Lung microvascular endothelial cell (primary cell): ENCODE results near the gene ACTN4. TPM values are rescaled to one million over a fixed set of nuclear protein-coding genes. Genes with fewer than 3 reads are reported as not detected.
A peak's percentile ranks its signal among the peaks of the same experiment; 100 is the strongest.

Experiments
- DNase-seq, 2 donors: peaks; one replicate each; pipeline versions ENCODE4 v3.0.0 to v3.0.0-alpha.2; 2010; ENCODE audit warnings: low read depth in 2 of 2
- total RNA-seq: library from RNA; depleted of rRNA; stranded (reverse); fragments of >200 nt; gene quantifications from 2 replicates; pipeline ENCODE4 v1.2.1, GENCODE V29; 2014

ACTN4 gene
- total RNA-seq, 1 donor from 2014 or later, result 131 TPM

GRCh38 chr19:38635483-38636399 lies 11.7 kb upstream of the ACTN4 start:
- DNase-seq, result no peak

GRCh38 chr19:38638461-38638860 lies 9.0 kb upstream of the ACTN4 start:
- DNase-seq, result no peak

- DNase-seq, result no peak
Observed at GRCh38 chr19:38639679-38640078, 7.8 kb upstream of the ACTN4 start.

GRCh38 chr19:38640368-38640767 lies 7.1 kb upstream of the ACTN4 start:
- peak; percentile 54 to 83 for DNase-seq

- DNase-seq, result no peak
Observed at GRCh38 chr19:38642176-38642575, 5.3 kb upstream of the ACTN4 start.

GRCh38 chr19:38644719-38645118 lies 2.7 kb upstream of the ACTN4 start:
- no peak for DNase-seq

GRCh38 chr19:38647966-38648768 lies 718 bp downstream of the ACTN4 start:
- DNase-seq, result peak in 1 of 2 donors; percentile 26

- DNase-seq, result peak in 1 of 2 donors; percentile 31
Observed at GRCh38 chr19:38648769-38649304, 1.4 kb downstream of the ACTN4 start.

- peak in 1 of 2 donors; percentile 20 for DNase-seq
Observed at GRCh38 chr19:38649305-38650171, 2.1 kb downstream of the ACTN4 start.

GRCh38 chr19:38650172-38650775 lies 2.8 kb downstream of the ACTN4 start:
- peak in 1 of 2 donors; percentile 27 for DNase-seq

GRCh38 chr19:38650911-38651584 lies 3.6 kb downstream of the ACTN4 start:
- peak in 1 of 2 donors; percentile 61 for DNase-seq

- no peak for DNase-seq
Observed at GRCh38 chr19:38653028-38653571, 5.7 kb downstream of the ACTN4 start.

GRCh38 chr19:38654628-38655055 lies 7.2 kb downstream of the ACTN4 start:
- DNase-seq, result peak in 1 of 2 donors; percentile 64

GRCh38 chr19:38655148-38655824 lies 7.8 kb downstream of the ACTN4 start:
- DNase-seq, result peak; percentile 54 to 55

GRCh38 chr19:38656171-38656981 lies 8.9 kb downstream of the ACTN4 start:
- peak in 1 of 2 donors; percentile 27 for DNase-seq

GRCh38 chr19:38657633-38658222 lies 10.3 kb downstream of the ACTN4 start:
- peak in 1 of 2 donors; percentile 75 for DNase-seq

- DNase-seq, result peak; percentile 82 to 98
Observed at GRCh38 chr19:38658462-38659306, 11.2 kb downstream of the ACTN4 start.
